Measurements from ENCODE around the gene ARHGAP42.
"Not testable (repeated sequence)": the region's sequence is repeated elsewhere in the genome, so short reads cannot be mapped to it uniquely, and the experiment has no call there.

The ARHGAP42 gene

DNA sequence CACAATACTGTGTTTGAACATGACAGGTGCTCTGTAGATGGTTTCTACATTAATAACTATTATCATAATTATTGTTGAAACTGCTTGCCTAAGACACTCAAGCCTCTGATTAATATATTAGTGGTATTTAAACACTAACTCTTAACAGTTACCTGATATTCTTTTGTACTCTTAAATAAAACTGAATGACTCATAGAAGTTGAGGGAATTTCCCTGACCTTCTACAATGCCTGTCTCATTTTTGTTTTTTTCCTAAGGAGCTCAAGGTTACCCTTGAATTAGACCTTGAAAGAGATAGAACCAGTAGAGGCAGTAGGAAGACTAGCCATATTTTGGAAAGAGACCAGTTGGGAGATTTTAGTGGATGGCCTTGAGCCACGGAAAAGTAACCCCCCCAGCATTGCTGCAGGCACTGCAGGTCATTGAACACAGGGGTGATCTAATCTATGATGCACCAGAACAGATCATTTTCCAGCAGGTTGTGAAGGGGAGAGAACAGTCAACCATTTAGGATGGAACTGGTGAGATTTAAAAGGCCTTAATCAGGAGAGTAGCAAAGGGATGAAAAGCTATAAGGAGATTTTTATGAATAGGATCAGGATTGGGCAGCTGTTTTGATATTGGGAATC is 294.2 kb downstream of the ARHGAP42 start:
- no peak for DNase-seq

DNA sequence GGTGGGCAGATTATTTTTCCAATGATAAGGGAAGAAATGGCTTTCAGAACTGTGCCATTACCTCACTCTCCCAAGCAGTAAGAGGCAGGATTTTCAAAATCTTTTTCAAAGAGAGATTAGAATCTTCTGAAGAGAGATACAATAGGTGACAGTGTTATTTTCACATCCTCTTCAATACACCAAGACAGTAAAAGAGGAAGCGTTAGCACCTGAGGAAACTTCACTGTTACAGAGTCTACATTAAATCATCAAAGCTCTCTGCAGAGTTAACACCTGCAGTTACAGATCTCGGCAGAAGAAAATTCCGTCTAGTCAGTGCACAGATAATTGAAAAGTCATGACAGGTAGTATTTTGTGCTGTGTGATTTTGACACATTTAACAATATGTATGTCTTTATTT is 297.6 kb downstream of the ARHGAP42 start:
- no peak for DNase-seq

DNA sequence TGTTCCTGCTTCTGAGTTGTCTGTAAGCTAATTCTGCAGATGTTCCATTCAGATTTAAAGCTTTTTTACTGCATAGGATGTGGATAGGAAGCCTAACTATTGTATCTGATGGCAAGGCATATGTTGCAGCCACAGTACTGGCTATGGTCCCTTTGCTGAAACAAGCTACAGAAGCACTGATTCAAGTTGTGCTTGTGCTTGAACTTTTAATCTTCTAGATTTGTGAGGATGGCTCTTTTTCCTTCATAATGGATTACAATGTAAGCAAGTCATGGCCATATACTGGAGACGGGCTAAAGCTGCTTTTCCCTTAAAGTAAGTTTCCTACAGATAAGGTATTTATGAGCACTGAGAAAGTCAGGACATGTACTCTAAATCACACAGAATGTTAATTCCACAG is 303.8 kb downstream of the ARHGAP42 start:
- no peak for DNase-seq

DNA sequence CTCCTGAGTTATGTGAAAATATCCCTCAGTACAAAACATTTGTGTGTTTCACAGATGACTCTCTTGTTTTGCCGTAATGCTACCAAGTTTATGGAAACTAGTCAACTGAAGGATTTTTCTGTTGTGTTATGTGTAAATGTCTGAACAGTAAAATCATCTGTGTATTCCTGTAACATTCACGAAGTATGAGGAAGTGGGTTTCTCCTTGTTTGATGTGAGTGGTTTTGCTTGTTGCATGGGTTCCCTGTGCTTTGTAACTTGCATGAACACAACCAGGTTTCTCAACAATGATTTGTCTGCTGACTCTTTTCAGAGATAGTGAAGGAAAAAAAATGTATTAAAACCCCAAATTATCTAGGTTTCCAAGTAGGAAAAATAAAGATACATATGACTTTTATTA is 304.5 kb downstream of the ARHGAP42 start:
- no peak for DNase-seq

DNA sequence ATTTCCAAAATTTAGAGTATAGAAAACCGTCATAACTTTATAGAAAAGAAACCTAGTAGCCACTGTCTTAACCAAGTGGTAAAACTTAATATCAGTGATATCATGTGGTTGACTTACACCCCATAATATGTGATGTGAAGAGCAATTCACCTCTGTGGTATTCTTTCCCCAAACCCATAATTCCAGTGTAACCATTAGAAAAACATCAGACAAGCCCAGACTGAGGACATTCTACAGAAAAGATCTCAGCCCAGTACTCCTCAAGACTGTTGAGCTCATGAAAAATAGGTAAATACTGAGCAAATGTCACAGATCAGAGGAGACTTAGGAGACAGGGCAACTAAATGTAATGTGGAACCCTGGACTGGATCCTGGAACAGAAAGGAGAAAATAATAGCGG is 307.9 kb downstream of the ARHGAP42 start:
- DNase-seq, result no peak

DNA sequence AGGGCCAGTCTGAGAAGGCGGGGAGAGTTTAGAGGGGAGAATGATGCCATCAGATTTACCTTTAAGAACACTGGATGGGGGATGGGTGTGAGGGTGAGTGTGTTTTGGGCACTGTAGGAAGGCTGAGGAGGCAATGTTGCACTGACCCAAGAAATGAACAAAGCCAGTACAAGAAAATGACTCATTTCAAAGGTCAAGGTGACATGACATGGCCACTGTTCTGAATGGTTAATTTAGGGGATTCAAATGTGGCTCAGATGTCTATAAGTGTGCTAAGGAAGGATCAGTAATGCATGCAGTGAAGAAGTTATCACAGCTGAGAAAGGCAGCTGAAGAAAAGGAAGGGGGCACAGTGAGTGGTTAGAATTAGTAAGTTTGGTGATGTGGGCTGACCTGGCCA is 312.7 kb downstream of the ARHGAP42 start:
- DNase-seq, result no peak

DNA sequence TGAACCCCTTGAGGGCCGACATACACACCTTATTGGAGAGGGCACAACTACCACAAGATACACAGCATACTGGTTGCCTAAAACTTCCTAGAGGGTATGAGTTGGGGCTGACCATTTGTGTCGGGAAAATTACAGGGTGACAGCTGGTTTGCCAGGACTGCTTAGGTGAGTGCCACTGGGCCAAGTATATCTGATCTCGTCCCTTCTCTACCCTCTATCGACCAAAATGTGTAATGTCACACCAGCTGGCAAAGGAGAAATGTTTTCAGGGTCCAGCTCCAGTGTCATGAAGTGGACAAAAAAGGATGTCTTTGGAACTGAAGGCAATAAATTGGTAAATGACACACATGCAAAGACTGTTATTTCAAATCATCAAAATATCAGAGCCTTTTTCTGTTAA is 316.4 kb downstream of the ARHGAP42 start:
- no peak for DNase-seq

DNA sequence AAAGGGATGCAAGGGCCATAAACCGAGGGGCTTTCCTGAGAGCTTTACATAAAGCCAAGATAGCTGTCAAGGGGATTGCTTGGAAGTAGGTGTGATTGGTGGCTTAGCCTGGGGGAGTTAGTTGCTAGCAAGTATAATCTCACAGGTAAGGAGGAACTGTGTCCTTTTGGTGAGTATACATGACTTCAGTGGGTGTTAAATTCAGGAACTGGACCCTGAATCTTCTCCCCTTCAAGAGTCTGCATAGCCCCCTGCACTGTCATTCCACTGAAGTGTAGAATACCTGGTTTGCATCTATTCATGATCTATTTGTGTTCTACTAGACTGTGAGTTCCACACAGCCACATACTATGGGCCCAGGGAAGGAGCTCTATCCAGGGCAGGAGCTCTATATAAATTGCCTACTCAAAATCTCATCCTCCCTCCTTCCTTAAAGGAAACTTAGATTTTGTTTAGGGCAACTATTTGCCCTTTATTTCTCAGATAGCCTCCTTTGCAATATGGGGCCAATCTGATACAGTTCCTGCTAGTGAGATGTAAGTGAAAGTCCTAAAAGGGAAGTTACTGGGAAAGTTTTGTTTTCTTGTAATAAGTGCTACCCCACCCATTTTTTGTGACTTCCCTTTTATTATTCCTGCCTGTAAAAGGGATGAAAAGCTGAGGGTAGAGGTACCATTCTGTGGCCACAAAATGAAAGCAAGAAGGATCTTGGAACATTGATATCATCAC is 322.0 kb downstream of the ARHGAP42 start:
- DNase-seq, result no peak

DNA sequence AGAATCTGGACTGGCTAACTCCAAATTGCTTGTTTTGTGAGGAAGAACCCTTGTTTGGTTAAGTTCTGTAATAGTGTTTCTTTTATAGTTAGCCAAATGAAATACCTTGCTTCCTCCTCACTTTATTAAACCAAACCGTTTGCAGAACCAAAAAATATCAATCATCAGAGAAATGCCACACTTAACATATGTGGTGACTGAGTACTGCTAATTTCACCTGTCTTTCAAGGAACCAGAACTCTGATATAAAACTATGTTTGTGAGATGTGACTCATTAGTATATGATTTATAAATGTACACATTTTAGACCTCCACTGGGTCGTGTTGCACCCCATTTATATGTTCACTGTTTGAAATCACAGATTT is 322.6 kb downstream of the ARHGAP42 start:
- DNase-seq, result no peak

DNA sequence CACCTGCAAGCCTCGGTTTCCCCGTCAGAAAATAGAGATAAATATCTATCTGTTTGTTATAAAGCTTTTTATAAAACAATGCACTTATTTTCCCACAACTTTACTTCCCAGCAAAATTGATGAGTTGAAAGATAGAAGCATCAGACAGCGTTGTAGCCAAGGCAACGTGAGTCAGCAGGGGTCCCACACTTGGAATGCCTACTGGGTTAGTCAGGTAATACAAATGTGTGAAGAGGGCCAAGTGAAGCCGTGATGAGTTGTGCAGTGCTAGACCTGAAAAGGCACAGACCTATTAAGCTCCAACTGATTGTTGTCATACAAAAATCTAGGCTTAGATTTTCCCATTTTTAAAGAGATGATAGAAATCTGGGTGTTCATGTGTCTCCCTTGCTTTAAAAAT is 323.8 kb downstream of the ARHGAP42 start:
- DNase-seq, result no peak

DNA sequence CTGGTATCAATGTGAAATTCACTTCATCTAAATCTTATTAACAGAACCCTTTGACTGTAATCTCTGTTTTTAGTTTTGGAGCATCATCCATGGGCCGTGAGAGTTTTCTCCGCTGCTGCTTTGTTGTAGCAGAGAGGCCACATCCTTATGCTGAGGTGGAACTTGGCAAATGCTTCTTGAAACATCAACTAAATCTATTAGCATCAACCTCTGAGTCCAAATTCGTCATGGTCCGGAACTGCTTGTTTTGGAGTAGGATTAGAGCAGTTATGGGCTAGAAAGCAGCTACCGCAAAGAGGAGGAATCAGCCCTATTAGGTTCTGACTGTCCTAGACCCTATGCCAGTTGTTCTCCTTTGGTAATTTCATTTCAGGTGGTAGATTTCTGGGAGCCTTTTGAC is 324.8 kb downstream of the ARHGAP42 start:
- no peak for DNase-seq

DNA sequence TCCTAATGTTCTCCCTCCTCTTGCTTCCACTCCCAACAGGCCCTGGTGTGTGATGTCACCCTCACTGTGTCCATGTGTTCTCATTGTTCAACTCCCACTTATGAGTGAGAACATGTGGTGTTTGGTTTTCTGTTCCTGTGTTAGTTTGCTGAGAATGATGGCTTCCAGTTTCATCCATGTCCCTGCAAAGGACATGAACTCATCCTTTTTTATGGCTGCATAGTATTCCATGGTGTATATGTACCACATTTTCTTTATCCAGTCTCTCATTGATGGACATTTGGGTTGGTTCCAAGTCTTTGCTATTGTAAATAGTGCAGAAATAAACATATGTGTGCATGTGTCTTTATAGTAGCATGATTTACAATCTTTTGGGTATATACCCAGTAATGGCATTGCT is 326.6 kb downstream of the ARHGAP42 start:
- not testable (repeated sequence) for DNase-seq

DNA sequence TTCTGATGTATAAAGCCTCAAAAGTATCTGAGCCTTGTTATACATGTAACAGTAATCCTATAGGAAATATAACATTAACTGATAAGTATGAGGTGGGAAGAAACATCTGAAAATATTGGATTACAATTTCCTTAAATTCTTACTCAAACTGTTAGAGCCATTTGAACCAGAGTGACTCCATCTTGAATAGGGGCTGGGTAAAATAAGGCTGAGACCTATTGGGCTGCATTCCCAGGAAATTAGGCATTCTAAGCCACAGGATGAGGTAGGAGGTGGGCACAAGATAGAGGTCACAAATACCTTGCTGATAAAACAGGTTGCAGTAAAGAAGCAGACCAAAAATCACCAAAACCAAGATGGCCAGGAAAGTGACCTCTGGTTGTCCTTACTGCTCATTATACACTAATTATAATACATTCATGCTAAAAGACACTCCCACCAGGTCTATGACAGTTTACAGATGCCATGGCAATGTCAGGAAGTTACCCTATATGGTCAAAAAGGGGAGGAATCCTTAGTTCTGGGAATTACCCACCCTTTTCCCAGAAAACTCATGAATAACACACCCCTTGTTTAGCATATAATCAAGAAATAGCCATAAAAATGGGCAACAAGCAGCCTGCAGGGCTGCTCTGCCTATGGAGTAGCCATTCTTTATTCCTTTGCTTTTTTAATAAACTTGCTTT is 327.7 kb downstream of the ARHGAP42 start:
- no peak for DNase-seq

DNA sequence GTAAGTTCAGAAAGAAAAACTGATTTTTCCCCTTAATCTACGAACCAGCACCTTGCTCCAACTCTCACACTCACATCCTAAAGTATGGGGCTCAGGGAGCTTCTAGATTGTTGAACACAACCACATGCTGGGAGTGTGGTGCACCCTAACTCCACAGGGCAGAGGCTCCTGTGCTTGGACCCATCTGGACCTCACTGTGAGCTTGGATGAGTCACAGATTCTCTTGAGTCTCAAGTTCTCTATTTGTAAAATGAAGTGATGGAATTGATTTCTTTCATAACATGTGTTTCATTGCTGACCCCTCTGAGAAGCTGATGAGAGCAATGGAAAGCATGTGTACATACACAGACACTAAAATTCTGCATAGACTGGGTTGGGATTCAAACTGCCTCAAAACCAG is 332.8 kb downstream of the ARHGAP42 start:
- DNase-seq, result no peak

DNA sequence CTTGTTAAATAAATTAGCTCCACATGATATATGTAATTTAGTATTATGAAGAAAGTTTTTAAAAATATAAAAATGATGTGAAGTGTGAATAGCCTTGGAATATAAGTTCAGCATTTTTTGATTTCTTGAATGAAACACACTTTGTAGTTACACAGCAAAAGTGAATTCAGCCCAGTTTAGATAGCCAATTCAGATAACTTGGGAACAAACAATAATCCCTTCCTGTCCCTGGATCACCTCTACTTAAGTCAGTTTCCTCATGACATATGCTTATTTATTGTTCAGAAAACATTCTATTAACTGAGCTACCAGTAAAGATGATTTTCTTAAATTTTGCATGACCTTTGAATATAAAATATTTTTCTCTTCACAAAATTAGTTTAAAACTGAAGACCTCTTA is 335.2 kb downstream of the ARHGAP42 start:
- DNase-seq, result no peak

DNA sequence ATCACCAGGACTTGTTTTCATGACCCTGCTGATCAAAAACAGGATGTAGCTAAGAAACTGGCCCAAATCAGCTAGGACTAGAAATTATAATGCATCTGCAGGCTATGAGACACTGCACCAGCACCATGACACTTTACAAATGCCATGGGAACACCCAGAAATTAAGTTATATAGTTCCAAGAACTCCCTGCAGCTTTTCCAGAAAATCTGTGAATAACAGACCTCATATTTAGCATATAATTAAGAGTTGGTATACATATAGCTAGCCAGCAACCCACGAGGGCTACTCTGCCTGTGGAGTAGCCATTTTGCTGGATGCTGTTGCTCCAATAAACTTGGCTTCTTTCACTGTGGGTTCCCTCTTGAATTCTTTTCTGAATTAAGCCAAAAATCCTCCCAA is 341.6 kb downstream of the ARHGAP42 start:
- no peak for DNase-seq

DNA sequence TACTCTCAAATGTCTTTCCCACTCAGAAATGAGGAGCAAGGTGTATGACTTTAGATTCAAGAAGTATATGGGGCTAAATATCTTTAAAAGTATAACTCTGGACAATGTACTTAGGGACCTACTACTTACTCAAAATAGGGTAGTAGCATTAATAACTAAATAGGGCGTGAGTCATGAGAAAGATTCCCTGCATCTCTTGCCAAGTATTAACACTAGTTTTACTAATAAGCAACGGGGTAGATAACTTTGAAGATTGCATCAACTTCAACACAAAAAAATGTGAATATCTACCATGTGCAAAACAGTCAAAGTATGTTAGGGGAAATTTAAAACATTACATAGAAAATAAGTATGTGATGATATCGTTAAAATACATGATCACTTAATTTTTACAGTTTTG is 342.9 kb downstream of the ARHGAP42 start:
- no peak for DNase-seq

DNA sequence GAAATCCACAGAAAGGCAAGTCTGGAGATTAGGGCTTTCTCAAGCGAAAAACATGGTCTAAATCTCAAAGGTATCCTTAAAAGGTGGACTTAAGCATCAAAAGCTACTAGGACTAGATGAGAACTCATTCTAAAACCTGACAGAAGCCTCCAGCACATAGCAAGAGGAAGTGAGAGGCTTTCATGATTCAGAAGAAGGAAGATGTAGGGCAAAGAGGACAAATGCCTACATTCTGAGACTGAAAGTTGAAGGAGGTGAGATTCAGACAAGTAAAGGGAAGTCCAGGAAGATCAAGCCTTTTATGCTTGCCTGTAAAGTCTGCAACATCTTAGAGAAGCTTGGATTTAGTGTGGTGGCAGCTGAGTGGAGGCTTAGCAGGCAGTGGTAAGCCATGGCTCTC is 343.6 kb downstream of the ARHGAP42 start:
- no peak for DNase-seq

DNA sequence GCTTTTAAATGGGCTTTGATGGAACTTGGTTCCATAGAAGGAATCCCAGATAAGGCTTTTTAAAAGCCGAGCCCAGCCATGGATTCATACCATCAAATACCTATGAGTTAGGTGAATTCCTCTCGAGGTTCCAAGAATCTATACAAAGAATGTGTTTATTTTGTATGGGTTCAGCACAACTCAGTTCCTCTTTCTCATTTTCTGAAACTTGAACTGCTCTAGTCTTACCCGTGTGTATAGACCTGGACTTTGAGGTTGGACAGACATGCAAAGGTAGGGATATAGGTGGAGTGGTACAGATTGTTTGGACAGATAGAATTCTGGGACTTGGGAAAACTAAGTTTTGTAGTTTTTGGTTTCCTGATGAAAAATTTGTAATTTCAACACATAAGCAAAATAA is 344.6 kb downstream of the ARHGAP42 start:
- DNase-seq, result no peak

DNA sequence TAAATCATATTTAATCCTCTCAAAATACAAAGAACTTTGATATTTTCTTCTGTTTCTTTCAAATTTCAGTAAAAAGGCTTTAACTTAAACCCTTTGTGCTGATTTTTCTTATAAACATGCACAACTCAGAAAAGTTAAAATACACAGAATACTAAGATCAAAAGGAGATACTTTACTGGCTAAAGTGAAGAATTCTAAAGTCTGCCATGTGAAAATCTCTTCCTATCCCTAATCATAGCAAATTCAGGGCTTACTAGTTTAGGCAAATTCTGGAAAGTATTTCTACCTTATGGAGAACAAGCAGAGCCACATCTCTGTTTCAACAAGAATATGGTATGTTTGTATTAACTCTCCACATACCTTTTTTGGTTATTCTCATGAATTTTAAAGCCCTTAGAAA is 345.9 kb downstream of the ARHGAP42 start:
- DNase-seq, result no peak

DNA sequence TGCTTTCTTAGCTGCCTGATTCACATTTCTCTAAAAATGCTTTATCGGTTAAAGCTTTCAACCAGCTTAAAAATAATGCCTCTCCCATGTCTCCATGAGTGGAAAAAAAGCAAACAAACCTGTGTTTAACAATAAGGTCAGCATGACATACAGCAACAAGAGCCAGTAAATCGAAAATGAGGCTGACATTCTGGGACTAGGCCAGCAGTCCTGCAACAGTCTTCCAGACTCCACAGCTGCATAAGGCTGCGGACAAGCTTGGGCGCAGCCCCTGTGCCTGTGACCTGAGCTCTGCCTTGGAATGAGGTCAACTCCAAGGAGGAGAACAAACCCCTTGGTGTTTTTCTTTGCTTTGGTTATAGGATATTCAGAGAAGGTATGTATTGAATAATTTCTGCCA is 347.0 kb downstream of the ARHGAP42 start:
- DNase-seq, result no peak

DNA sequence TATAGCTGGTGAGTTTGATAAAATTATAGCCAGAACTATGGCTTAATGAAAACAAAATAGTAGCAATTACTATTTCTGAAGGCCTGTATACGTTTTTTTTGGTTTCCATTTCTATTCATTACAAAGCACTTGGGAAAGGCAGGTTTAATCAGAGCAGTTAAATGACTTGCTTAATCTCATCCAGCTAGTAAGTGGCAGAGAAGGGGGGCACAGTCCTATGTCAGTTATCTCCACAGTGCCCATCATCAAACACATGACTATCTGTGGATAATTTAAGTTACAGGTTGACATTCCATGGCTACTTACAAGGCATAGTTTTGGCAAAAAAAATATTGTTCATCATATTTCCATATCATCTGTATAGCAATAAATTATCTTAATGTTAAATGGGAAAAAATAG is 348.8 kb downstream of the ARHGAP42 start:
- DNase-seq, result no peak
